Measurements from ENCODE around the gene HIP1R. TPM values are rescaled to one million over a fixed set of nuclear protein-coding genes. Genes with fewer than 3 reads are reported as not detected.

Gene HIP1R
- total RNA-seq, 1 donor from 2014 or later, result 66.0 TPM

GRCh38 chr12:122895704-122896636 is 60.7 kb downstream of the HIP1R start, which contains the start of gene VPS37B:
Gene VPS37B (minus strand): TSS chr12:122896124. CDS start chr12:122896062, 62 bp downstream.
- H3K4me1 ChIP-seq, result peaks cover 42% of the 10 kb centered on the region
- no peaks in the 10 kb centered on the region for H3K27me3 ChIP-seq
- H3K4me3 ChIP-seq, result peak within 1 kb of the TSS; percentile 94 to 97
- H3K9me3 ChIP-seq, result no peaks in the 10 kb centered on the region
- H3K27ac ChIP-seq, result peak within 1 kb of the TSS; percentile 95
- intact Hi-C loops (cut with DNase I), result no loop called here
- TF ChIP-seq POLR2AphosphoS5 (IDR thresholded peaks at IDR 0.05; ENCODE audit: insufficient read depth in 1 of 2, low read depth in 1 of 2), result peak in 1 of 2 donors; percentile 76
- TF ChIP-seq CTCF (IDR thresholded peaks at IDR 0.05), result peak in 1 of 3 experiments; percentile 22
- peak; percentile 42 to 91 for TF ChIP-seq POLR2A (IDR thresholded peaks at IDR 0.05)
- H3K36me3 ChIP-seq, result no peaks in the 10 kb centered on the region
- peak in 1 of 2 donors; percentile 89 for DNase-seq (ENCODE audit: extremely low spot score in 2 of 2)

- TF ChIP-seq POLR2AphosphoS5 (IDR thresholded peaks at IDR 0.05; ENCODE audit: insufficient read depth in 1 of 2, low read depth in 1 of 2), result no peak
- no peak for TF ChIP-seq POLR2A (IDR thresholded peaks at IDR 0.05)
- no peak for TF ChIP-seq CTCF (IDR thresholded peaks at IDR 0.05)
- Histone ChIP-seq H3K27me3 (no peaks in the 10 kb centered on the region), H3K36me3 (no peaks in the 10 kb centered on the region), H3K9me3 (no peaks in the 10 kb centered on the region), H3K4me1 (peaks cover 35% of the 10 kb centered on the region), H3K27ac (peak overlapping the region; percentile 95), H3K4me3 (no peak overlapping the region)
- intact Hi-C loops (cut with DNase I), result no loop called here
- DNase-seq (ENCODE audit: extremely low spot score in 2 of 2), result no peak
Measured at GRCh38 chr12:122896662-122897061, 61.4 kb downstream of the HIP1R start.

- Histone ChIP-seq H3K36me3 (no peaks in the 10 kb centered on the region), H3K9me3 (no peaks in the 10 kb centered on the region), H3K27me3 (no peaks in the 10 kb centered on the region), H3K4me1 (peaks cover 3% of the 10 kb centered on the region), H3K4me3 (no peak overlapping the region), H3K27ac (no peak overlapping the region)
- intact Hi-C loops (cut with DNase I), result no loop called here
- no peak for DNase-seq (ENCODE audit: extremely low spot score in 2 of 2)
- TF ChIP-seq POLR2AphosphoS5 (IDR thresholded peaks at IDR 0.05; ENCODE audit: insufficient read depth in 1 of 2, low read depth in 1 of 2), result no peak
- no peak for TF ChIP-seq CTCF (IDR thresholded peaks at IDR 0.05)
- no peak for TF ChIP-seq POLR2A (IDR thresholded peaks at IDR 0.05)
Measured at GRCh38 chr12:122899887-122900286, 64.6 kb downstream of the HIP1R start.

- Histone ChIP-seq H3K4me1 (no peaks in the 10 kb centered on the region), H3K27me3 (no peaks in the 10 kb centered on the region), H3K27ac (no peak overlapping the region), H3K9me3 (no peaks in the 10 kb centered on the region), H3K4me3 (no peak overlapping the region), H3K36me3 (no peaks in the 10 kb centered on the region)
- intact Hi-C loops (cut with DNase I), result no loop called here
- TF ChIP-seq CTCF (IDR thresholded peaks at IDR 0.05) (no peak), POLR2A (IDR thresholded peaks at IDR 0.05) (no peak), POLR2AphosphoS5 (IDR thresholded peaks at IDR 0.05; ENCODE audit: insufficient read depth in 1 of 2, low read depth in 1 of 2) (no peak)
- no peak for DNase-seq (ENCODE audit: extremely low spot score in 2 of 2)
Measured at GRCh38 chr12:122902854-122903692, 67.8 kb downstream of the HIP1R start.
